HEK293T (cell line): ENCODE results near the gene MYLK.

Experiments used
- CTCF ChIA-PET: fragments of 350-600 bp; formaldehyde crosslinking; extraction: SDS; loops from one replicate; lab custom pipeline; 2021; ENCODE audit warnings: antibody characterized with exemption, inconsistent platforms; lab: Yijun Ruan, JAX
- POLR2A ChIA-PET: fragments of 350-600 bp; formaldehyde crosslinking; extraction: SDS; loops from one replicate; lab custom pipeline; 2020; ENCODE audit warnings: antibody characterized with exemption, inconsistent platforms; lab: Yijun Ruan, JAX
- DNase-seq: peaks from one replicate; pipeline ENCODE4 v3.0.0; 2012; ENCODE audit warnings: mixed read lengths; ENCODE audit errors: extremely low spot score
- ARNT ChIP-seq: fragments of 450-650 bp; IDR thresholded peaks from 2 replicates; pipeline ENCODE4 v1.6.1; 2017; ENCODE audit warnings: mild to moderate bottlenecking
- BHLHE40 ChIP-seq: fragments of 450-650 bp; IDR thresholded peaks from 2 replicates; pipeline ENCODE4 v1.6.1; 2016; ENCODE audit warnings: mild to moderate bottlenecking, moderate library complexity, borderline replicate concordance
- CTBP1 ChIP-seq: fragments of 450-650 bp; IDR thresholded peaks from 2 replicates; pipeline ENCODE4 v1.6.1; 2016; ENCODE audit warnings: borderline replicate concordance
- ELF4 ChIP-seq: fragments of 450-650 bp; IDR thresholded peaks from 2 replicates; pipeline ENCODE4 v1.6.1; 2017; ENCODE audit warnings: antibody characterized with exemption
- FOXA1 ChIP-seq: fragments of 450-650 bp; IDR thresholded peaks from 2 replicates; pipeline ENCODE4 v1.6.1; 2016; ENCODE audit warnings: mild to moderate bottlenecking
- FOXK2 ChIP-seq: fragments of 450-650 bp; IDR thresholded peaks from 2 replicates; pipeline ENCODE4 v1.6.1; 2016; ENCODE audit warnings: mild to moderate bottlenecking
- FOXM1 ChIP-seq: fragments of 450-650 bp; IDR thresholded peaks from 2 replicates; pipeline ENCODE4 v1.6.1; 2017; ENCODE audit warnings: mild to moderate bottlenecking, borderline replicate concordance
- HDGF ChIP-seq: fragments of 450-650 bp; IDR thresholded peaks from 2 replicates; pipeline ENCODE4 v1.6.1; 2017; ENCODE audit warnings: antibody characterized with exemption, borderline replicate concordance
- L3MBTL2 ChIP-seq: fragments of 450-650 bp; conservative IDR thresholded peaks from 2 replicates; pipeline ENCODE4 v1.6.1; 2016; ENCODE audit warnings: mild to moderate bottlenecking
- LEF1 ChIP-seq: fragments of 450-650 bp; IDR thresholded peaks from 2 replicates; pipeline ENCODE4 v1.6.1; 2017; ENCODE audit warnings: mild to moderate bottlenecking, borderline replicate concordance
- NFRKB ChIP-seq: fragments of 450-650 bp; IDR thresholded peaks from 2 replicates; pipeline ENCODE4 v1.6.1; 2016; ENCODE audit warnings: mild to moderate bottlenecking, moderate library complexity
- SP1 ChIP-seq: fragments of 450-650 bp; IDR thresholded peaks from 2 replicates; pipeline ENCODE4 v1.6.1; 2017
- SUZ12 ChIP-seq: fragments of 450-650 bp; IDR thresholded peaks from 2 replicates; pipeline ENCODE4 v1.6.1; 2016; ENCODE audit warnings: mild to moderate bottlenecking
- TARDBP ChIP-seq: fragments of 450-650 bp; IDR thresholded peaks from 2 replicates; pipeline ENCODE4 v1.6.1; 2016
- ZNF384 ChIP-seq: fragments of 450-650 bp; IDR thresholded peaks from 2 replicates; pipeline ENCODE4 v1.6.1; 2016
- TF ChIP-seq, protein P1 (sequence below): fragments of 450-650 bp; IDR thresholded peaks from 2 replicates; pipeline ENCODE4 v1.6.1; 2016

The MYLK gene

DNA sequence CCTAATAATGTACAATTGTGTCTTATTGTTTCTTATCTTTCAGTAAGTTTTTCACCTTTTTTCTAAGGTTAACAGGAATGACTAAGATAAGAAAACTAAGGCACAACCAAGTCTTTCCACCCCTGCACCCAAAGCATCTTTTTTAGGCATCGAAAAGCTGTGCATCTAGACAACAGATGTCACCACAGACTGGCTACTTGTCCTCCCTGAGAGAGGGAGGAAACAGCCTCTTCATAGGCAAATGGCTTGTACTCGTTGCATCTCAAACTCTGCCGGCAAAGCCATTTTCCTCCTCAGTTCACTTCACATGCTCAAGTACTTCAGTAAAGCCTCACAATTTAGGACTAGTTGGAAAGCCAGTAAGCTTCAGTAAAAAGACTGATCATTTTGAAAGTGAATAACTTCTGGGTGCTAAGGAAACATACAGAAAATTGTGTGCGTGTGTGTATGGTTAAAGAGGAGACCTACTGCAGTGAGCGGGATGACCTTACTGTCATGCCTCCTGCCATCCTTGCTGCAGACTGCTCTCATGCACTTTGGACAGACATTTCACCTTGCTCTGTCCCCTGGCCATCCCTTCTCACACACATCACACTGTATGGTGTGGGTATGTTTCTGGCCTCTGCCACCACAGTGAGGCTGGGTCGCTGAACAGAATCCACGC, 262.8 kb downstream of the MYLK start:
- CTCF ChIA-PET: no interaction called here
- TF ChIP-seq CTBP1 (no peak), HDGF (no peak), L3MBTL2 (no peak), FOXM1 (no peak), SUZ12 (no peak), BHLHE40 (no peak)
- DNase-seq: no peak
- POLR2A ChIA-PET: no interaction called here

DNA sequence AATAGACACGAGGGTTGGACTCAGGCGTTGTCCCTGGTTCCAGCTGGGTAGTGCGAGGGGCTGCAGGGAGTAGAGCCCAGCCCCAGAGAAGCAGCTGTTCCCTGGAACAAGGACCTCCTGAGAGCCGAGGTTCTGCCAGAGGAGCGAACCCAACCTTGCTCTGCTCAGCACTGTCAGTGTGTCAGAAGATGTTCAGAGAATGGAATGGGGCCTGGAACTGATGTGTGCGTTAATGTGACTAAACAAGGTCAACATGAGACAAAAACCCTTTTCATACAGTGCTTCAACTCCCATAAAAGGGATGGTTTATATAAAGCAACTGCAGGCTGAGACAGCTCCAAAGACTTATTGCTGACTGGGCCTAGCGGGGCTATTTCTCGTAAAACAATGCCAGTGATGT, 263.8 kb downstream of the MYLK start:
- POLR2A ChIA-PET: no interaction called here
- CTCF ChIA-PET: interaction anchor here (0.5 kb wide), 1 partner anchor 38 kb away, joined by 3 read pairs; no protein-coding TSS in a partner anchor
- DNase-seq: no peak

DNA sequence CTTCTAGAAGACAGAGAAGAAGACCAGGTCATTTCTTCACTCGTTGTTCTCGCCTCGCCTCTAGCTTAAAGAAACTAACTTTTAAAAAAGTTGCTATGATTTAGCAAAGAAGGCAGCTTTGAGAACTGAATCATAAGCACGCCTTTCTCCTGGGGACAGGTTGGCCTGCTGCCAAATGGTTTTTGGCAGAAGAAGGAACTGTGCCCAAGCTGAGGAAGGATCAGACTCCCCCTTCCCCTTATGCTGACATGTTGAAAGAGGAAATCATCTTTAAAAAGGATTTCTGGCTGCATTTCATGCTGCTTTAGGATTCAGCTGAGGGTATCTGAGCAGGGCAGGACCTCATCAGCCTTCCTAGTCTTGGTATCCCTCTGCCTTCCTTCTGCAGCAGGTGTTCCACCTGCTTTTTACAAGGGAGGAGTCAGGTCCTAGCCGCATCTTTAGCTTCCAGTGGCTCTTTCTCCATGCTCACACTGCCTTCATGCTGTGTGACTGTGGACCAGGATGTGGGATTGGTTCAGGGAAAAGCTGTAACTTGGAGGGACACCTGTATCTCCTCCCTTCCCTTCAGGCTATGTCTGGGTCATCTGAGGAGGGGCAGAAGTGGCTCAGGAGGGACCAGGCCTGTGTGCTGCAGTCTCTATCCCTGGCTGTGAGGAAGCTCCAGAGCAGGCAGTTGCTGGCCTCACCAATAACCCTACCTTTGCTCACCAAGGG, 265.2 kb downstream of the MYLK start:
- ChIA-PET POLR2A (interaction anchor here (1.7 kb wide), 1 partner anchor 33 kb away, joined by 5 read pairs; no protein-coding TSS in a partner anchor), CTCF (interaction anchor here (2.0 kb wide), 1 partner anchor 23 kb away, joined by 5 read pairs; no protein-coding TSS in a partner anchor)
- DNase-seq: no peak
- TF ChIP-seq ELF4: no peak
- no peak for TF ChIP-seq ZNF384
- TF ChIP-seq NFRKB: no peak
- no peak for TF ChIP-seq HDGF
- TF ChIP-seq SP1: no peak
- no peak for TF ChIP-seq LEF1
- no peak for TF ChIP-seq FOXK2
- no peak for TF ChIP-seq BHLHE40
- no peak for TF ChIP-seq SUZ12
- no peak for TF ChIP-seq FOXM1
- no peak for TF ChIP-seq FOXA1

More for the DNA sequence above, 263.8 kb downstream of the MYLK start:
- TF ChIP-seq FOXK2 (no peak), FOXA1 (no peak), SUZ12 (no peak), ELF4 (no peak), ARNT (no peak), NFRKB (no peak), BHLHE40 (no peak), ZNF384 (no peak), FOXM1 (no peak), LEF1 (no peak), CTBP1 (no peak), L3MBTL2 (no peak), HDGF (no peak), TARDBP (no peak), SP1 (no peak)
- TF ChIP-seq, protein P1, sequence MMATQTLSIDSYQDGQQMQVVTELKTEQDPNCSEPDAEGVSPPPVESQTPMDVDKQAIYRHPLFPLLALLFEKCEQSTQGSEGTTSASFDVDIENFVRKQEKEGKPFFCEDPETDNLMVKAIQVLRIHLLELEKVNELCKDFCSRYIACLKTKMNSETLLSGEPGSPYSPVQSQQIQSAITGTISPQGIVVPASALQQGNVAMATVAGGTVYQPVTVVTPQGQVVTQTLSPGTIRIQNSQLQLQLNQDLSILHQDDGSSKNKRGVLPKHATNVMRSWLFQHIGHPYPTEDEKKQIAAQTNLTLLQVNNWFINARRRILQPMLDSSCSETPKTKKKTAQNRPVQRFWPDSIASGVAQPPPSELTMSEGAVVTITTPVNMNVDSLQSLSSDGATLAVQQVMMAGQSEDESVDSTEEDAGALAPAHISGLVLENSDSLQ: no peak

DNA sequence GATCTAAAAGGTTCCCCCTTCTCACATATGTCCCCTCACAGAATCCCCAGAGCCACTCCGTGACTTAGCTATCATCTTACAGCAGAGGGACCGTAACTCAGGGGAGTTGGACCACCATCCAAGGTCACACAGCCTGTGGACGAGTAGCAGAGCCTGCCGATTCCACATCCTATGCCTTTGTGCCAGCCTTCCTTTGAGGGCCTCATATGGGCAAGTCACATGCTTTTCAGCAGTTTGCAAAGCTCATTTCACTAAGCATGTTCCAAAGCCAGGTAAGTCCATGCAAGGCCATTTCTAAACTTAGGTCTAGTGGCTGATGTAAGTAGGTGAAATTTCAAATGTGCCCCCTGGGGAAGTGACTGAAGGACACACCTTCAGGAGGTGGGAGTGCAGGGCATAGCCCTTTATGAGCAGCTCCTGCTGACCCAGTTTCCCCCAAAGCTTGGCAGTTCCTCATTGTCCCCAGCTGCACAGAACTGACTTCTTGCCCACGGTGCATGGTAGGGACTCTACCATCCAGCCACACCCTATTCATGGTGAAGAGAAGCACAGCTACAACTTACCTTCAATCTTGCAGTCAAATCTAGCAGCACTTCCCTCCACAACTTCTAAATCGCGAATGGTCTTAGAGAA, 265.9 kb downstream of the MYLK start:
- POLR2A ChIA-PET: interaction anchor here (1.7 kb wide), 1 partner anchor 32 kb away, joined by 5 read pairs; no protein-coding TSS in a partner anchor
- DNase-seq: no peak
- TF ChIP-seq ARNT (no peak), HDGF (no peak), FOXM1 (no peak), NFRKB (no peak), CTBP1 (no peak), FOXA1 (no peak), ELF4 (no peak), BHLHE40 (no peak), ZNF384 (no peak), TARDBP (no peak), SP1 (no peak), FOXK2 (no peak)
- TF ChIP-seq, protein P1: no peak
- CTCF ChIA-PET: interaction anchor here (2.0 kb wide), 1 partner anchor 24 kb away, joined by 5 read pairs; no protein-coding TSS in a partner anchor

- CTCF ChIA-PET: no interaction called here
Observed at GRCh38 chr3:123616593-123616992, 267.5 kb downstream of the MYLK start.

More at GRCh38 chr3:123616593-123616992, 267.5 kb downstream of the MYLK start:
- POLR2A ChIA-PET: no interaction called here
- no peak for DNase-seq
- TF ChIP-seq FOXM1: no peak
- no peak for TF ChIP-seq ZNF384
- no peak for TF ChIP-seq ELF4
- no peak for TF ChIP-seq CTBP1
- no peak for TF ChIP-seq TARDBP
- TF ChIP-seq, protein P1: no peak
- no peak for TF ChIP-seq SP1
- no peak for TF ChIP-seq NFRKB
- no peak for TF ChIP-seq FOXA1
- no peak for TF ChIP-seq FOXK2
- TF ChIP-seq SUZ12: no peak
- TF ChIP-seq HDGF: no peak
- no peak for TF ChIP-seq LEF1
- TF ChIP-seq L3MBTL2: no peak
- no peak for TF ChIP-seq BHLHE40
- TF ChIP-seq ARNT: no peak
